HG03457 (cell line): ENCODE data around the gene L3MBTL4.
"Not testable (repeated sequence)": the region's sequence is repeated elsewhere in the genome, so short reads cannot be mapped to it uniquely, and the experiment has no call there.

ENCODE experiments used
- ATAC-seq: cut with Tn5 transposase; IDR thresholded peaks from one replicate; pipeline ENCODE4 v1.9.1; 2021; ENCODE audit warnings: moderate number of reproducible peaks; ENCODE audit not compliant: unreplicated experiment

Gene L3MBTL4

GRCh38 chr18:6055711-6056110, 359.0 kb downstream of the L3MBTL4 start:
- ATAC-seq, result no peak

DNA sequence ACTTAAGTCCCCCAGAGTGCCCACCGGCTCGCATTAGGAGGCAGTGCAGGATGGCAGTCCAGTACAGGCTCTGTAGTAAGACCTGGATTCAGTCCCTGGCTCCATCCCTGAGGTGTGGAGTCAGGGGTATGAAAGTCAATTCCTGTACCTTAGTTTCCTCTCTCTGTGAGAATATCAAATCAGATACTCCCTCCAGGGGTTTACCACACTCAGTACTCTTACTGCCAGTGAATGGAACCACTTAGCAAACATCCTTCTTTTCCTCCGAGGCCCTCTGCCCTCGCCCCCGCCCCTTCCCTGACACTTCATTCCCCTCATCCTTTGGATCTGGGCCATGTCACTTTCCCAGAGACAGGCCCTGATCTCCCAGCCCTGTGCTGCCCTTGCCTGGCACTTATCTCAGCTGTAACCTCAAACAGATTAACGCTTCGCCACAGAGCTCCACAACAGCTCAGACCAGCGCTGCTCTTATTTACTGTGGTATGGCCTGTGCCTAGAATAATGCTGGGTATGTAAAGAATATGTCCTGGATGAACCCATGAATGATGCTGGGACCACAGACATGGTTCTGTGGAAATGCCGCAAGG, 360.4 kb downstream of the L3MBTL4 start:
- no peak for ATAC-seq

DNA sequence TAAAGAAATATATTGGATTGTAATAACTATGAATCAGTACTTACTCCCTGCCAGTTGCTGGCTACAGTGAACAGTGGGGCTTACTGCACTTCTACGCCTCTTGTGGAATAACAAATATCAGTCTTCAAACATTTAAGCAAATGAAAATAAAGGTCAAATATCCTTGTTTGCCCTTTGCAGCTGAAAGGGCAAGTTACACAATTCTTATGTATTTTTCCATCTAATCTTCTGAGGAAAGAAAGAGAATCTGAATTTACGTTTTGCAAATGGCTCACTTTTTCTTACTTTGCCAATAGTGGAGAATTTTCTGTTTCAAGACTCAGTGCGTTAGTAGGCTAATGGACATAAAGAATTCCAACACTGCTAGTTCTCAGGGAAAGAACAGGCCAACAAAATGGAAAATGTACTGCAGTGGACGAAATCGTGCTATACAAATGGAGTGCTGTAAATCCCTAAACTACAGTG, 362.2 kb downstream of the L3MBTL4 start:
- no peak for ATAC-seq

DNA sequence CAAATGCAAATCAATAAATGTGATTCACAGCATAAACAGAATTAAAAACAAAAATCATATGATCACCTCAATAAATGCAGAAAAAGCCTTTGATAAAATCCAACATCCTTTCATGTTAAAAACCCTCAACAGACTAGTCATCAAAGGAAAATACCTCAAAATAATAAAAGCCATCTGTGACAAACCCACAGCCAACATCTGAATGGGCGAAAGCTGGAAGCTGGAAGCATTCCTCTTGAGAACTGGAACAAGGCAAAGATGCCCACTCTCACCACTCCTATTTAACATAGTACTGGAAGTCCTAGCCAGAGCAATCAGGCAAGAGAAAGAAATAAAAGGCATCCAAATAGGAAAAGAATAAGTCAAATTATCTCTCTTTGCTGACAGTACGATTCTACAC, 367.1 kb downstream of the L3MBTL4 start:
- ATAC-seq, result not testable (repeated sequence)

DNA sequence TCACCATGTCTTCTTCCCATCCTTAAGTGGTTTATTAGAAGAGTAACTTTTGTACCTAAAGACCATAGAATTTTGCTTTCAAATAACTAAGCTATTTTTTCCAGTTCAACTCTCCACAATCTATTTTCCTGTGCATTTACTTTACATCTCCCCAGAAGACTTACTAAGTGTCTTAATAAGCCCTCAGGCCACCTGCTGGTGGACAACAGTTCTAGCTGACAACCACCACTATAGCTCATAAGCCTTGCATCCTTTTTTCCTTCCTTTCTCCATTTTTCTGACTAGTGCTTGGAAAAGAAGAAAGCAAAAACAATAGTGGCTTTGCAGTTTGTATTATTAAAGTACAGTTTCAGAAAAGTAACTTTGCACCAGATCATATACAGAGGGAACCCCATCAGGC, 369.9 kb downstream of the L3MBTL4 start:
- ATAC-seq, result no peak

DNA sequence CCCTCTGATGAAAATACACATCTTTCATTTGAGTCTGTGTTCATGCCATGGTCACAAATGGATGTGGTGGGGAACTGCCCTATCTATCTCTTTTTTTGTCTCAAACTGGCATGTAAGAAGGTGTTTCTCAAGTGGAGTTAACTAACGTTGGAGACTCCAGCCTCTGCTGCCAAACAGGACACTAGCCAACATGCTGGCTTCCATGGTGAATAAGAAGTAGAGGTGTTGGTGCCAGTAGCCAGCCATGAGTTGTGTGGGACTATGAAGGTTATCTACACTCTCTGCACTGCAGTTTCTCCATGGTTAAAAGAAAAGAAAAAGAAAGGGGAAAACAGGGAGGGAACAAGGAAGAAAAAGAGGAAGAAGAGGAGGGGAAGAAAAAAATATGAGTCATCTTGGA, 370.4 kb downstream of the L3MBTL4 start:
- no peak for ATAC-seq

DNA sequence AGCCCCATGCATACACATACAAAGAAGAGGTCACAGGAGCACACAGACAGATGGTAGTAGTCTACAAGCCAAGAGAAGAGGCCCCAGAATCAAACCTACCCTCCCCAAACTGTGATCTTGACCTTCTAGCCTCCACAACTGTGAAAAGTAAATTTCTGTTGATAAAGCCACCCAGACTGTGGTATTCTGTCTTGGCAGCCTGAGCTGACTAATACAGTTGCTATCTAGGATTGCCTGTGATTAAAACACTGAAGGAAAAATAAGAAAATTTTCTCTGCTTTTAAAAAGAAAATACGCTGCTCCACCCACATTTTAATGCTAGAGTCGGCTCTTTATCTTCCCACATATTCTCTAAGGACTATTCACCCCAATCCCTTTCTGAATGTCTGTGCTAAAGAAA, 375.7 kb downstream of the L3MBTL4 start:
- no peak for ATAC-seq

DNA sequence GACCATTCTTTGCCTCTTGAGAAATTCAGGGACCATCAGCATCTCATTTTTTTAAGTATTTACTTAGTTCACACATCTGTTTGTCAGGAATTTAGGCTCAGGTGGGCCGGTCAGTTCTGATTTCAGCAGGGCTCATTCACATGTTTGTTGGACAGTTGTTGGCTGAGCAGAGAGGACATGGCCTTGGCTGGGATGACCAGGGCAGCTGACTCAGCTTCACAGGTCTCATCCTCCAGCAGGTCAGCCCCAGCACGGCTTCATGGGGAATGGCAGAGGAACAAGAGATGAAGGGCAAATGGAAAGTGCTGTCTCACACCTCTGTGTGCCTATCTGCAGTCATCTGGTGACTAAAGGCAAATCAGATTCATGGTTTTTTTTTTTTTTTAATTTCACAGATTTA, 383.3 kb downstream of the L3MBTL4 start:
- no peak for ATAC-seq

DNA sequence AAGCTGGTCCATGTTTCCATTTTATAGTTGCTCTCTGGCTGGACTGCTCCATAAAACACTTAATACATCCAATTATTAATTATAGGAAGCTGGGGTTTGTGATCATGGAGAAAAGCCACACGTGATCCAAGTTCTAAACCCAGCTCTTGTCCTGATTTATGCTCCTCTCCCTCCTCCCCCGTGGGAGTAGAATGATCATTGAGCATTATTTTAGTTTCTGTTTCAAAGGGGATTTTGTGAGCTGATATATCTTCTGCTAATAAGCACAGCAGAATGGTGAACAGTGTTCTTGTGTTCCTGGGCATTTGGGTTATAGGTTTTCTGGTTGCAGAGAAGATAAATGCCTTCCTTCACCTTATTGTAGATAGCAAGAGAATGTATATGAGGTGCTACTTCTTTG, 383.7 kb downstream of the L3MBTL4 start:
- no peak for ATAC-seq

- ATAC-seq, result no peak
Measured at GRCh38 chr18:6024745-6025248, 389.9 kb downstream of the L3MBTL4 start.

DNA sequence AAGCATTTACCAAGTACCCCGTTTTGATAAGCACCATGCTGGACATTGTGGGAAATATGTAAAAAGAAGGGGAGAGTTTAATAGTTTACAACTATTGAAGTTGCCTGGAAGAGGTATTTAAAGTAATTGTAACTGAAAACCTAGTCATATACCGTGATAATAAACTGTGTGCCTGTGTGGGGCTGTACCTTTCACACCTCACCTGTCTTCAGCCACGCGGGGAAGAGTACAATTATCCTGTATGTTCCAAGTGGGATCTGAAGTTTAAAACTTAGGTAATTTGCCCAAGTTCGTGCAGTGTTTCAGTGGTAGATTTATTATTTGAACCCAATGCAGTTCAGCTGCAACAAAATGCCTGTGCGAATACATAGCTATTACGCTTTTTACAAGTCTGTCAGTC, 391.2 kb downstream of the L3MBTL4 start:
- ATAC-seq, result no peak

DNA sequence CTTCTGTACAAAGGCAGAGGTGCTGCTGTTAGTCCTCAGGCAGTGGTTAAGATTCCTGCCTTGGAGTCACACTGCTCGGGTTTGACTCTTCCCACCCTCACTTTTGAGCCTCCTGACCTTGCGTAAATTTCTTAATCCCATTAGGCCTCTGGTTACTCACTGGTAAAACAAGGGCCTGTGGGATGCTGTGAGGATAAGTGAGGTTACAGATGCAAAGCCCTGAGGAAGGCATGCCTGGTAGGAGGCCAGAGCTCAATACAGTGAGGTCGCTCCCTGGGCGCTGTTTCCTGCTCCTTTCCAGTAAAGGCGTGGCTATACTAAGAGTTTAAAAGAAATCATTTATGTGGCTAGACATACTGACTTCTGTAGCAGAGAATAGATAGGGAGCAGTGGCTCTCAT, 391.9 kb downstream of the L3MBTL4 start:
- no peak for ATAC-seq

DNA sequence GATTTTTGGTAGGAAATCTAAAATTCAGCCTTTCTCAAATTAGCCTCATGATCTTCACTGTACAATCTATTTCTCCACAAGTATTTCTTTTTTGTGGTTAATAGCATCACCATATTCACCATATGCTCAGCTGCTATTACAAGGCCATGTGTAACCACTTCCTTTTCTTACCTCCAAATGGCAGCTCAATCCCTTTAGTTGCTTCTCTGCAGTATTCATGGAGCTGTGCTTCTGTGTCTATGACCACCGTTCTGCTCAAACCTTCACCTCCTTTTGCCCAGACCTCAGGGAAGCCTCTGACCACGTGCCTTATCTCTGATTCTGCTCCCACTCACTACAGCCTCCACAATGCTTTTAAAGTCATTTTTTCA, 392.7 kb downstream of the L3MBTL4 start:
- no peak for ATAC-seq

- ATAC-seq, result no peak
Measured at GRCh38 chr18:6021306-6022073, 393.2 kb downstream of the L3MBTL4 start.

GRCh38 chr18:6018671-6019070, 396.0 kb downstream of the L3MBTL4 start:
- no peak for ATAC-seq

- ATAC-seq, result no peak
Measured at GRCh38 chr18:6017171-6017570, 397.5 kb downstream of the L3MBTL4 start.

- no peak for ATAC-seq
Measured at GRCh38 chr18:6015364-6015763, 399.3 kb downstream of the L3MBTL4 start.

- ATAC-seq, result no peak
Measured at GRCh38 chr18:6013171-6013810, 401.4 kb downstream of the L3MBTL4 start.

GRCh38 chr18:6010921-6011320, 403.8 kb downstream of the L3MBTL4 start:
- no peak for ATAC-seq

- no peak for ATAC-seq
Measured at GRCh38 chr18:6010284-6010683, 404.4 kb downstream of the L3MBTL4 start.

GRCh38 chr18:6009756-6010155, 405.0 kb downstream of the L3MBTL4 start:
- no peak for ATAC-seq

GRCh38 chr18:6004683-6005082, 410.0 kb downstream of the L3MBTL4 start:
- ATAC-seq, result peak; percentile 95
